D341Med (cell line): ENCODE data around the gene GALNT2.

Experiments used
- DNase-seq: peaks from one replicate; pipeline ENCODE4 v3.0.0; 2012; ENCODE audit warnings: low spot score

The GALNT2 gene

GRCh38 chr1:230236301-230237008 lies 169.4 kb downstream of the GALNT2 start:
- DNase-seq, result no peak

DNA sequence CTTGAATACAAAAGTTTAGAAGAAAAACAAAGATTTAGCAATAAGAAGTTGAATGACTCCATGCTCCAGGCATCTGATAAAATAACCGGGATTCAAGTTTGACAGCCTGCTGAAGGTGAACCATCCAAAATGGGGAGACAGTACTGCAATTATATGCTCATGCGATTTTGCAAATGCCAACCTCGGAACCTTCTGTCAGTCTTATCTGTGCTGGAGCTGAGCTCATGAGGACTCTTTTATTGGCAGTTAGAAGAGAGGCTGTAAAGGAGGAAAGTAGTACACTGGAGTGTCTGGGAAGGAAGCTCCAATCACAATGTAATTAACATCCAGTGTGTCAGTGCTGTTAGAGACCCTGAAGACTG lies 170.0 kb downstream of the GALNT2 start:
- DNase-seq, result no peak

DNA sequence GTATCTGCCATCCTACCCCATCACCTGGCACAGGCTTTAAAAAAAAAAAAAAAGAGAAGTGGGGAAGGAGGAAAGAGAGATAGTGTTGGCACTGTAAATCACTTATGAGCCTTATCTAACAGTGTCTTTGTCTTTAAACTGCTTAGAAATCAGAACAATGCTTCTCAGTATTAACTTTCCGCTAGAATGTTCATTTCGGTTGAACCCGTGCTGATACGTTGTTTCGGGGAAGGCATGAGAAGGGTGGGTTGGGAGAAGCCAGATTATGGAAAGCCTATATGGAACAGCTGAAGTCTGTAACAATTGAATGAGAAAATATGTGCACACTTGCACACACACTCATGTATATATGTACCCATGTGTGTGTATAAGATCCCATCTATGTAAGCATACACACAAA lies 170.8 kb downstream of the GALNT2 start:
- no peak for DNase-seq

DNA sequence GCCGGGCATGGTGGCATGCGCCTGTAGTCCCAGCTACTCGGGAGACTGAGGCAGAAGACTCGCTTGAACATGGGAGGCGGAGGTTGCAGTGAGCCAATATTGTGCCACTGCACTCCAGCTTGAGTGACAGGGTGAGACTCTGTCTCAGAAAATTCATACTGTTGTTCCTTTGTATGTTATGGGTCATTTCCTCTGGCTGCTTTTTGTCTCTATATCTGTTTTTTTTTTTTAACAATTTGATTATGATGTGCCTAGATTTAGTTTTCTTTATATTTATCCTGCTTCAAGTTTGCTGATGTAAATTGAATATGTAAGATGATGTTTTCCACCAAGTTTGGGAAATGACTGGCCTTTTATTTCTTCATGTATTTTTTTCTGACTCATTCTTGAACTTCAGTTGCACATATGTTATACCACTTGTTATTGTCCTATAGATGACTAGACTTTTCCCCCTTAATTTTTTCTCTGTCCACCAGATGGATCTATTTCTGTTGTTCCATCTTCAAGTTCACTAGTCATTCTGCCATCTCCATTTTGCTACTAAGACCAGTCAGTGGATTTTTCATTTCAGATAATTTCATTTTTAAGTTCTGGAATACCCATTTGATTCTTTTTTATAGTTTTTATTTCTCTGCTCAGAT lies 173.5 kb downstream of the GALNT2 start:
- DNase-seq, result no peak

DNA sequence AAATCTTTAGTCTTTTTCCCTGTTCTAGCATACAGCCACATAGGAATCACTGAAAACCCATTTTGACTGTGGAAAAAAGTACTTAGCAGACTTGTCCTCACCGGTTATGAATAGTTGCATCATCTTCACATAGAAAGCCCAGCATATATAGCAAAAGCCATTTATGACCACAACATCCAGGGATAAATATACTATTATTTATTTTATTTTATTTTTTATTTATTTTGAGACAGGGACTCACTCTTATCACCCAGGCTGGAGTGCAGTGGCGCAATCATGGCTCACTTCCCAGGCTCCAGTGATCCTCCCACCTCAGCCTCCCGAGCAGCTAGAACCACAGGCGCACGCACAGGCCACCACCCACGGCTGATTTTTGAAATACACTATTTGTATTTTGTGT lies 175.3 kb downstream of the GALNT2 start:
- no peak for DNase-seq

GRCh38 chr1:230243146-230243545 lies 176.1 kb downstream of the GALNT2 start:
- no peak for DNase-seq

GRCh38 chr1:230243583-230244353 lies 176.7 kb downstream of the GALNT2 start:
- DNase-seq, result no peak

GRCh38 chr1:230246551-230246950 lies 179.5 kb downstream of the GALNT2 start:
- no peak for DNase-seq

DNA sequence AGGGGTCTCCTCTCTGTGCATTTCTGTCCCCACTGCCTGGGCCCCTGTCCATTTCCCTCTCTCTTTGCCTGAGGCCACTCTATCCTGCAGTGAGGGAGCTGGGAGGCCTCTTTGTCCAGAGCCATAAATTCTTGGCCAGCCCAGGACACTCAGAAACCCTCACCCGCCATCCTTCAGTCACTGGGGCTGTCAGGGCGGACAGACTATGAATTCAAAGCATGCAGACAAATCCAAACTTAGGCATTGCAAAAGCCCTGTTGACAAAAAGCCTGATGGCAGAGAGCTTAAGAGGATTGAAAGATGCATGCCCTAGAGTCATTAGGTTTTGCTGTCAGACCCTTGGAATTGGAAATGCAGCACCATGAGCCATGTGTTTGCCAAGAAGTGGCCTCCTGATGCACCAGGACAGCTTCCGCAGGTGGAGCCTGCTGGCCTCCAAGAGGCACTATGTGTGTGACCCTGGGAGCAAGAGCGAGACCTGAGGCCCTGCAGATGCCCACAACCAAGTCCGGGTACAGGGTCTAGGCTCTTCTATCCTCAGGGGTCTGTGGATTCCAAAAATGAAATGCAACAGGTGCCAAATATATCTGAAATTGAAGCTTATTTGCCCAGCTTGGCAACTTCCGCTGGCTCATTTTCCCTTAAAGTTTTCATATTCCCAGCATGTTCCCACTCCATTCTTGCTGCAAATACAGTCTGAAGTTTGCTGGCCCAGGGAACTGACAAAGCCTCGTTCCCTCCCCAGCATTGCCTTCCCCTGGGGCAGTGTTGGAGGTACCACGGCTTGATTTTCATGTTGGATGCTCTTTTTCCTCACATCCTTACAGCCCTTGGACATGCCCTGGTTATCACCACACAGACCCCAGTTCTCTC lies 181.2 kb downstream of the GALNT2 start:
- DNase-seq, result no peak

GRCh38 chr1:230248889-230249270 lies 181.8 kb downstream of the GALNT2 start:
- no peak for DNase-seq

GRCh38 chr1:230249695-230250480 lies 182.8 kb downstream of the GALNT2 start:
- no peak for DNase-seq

DNA sequence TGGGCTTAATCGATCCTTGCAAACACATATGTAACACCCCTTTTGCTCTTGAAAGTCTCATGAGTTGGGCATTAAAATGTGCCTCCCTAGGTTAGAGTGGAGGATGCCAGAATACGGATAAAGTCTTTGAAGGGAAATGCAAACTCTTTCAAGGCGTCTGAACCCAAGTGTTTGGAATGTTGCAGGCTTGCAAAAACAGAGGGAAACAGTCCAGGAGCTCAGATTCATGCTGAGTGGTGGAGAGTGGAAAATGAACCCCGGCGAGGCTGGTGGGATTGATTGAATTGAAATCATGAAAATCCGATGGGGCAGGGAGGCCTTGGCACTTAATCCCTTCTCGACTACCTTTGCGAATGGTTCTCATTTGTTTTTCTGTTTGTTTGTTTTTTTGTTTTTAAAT lies 183.6 kb downstream of the GALNT2 start:
- no peak for DNase-seq

DNA sequence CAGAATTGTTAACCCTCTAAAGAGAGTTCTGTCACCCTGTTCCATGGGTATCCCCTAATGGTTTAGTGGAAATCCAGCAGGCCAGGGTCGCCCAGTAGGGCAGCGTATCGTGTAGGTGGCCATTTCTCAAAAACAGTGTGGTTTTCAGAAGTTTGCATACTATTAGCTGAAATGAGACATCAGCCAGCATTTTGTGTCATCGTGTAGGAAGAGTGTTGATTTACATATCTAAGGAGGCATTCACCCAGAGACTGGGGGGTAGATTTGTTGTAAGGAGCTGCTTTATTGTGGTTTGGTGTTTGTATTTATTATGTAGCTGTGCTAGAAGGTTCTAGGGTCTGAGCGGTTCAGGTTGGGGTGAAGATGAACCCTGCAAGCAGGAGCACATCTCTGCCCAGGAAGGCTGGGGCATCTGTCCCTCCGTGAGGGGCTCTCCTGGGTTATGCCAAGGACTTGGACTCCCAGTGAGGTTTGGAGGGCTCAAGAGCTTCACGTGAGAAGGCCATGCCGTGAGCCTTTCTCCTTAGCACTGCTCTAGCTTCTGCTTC lies 184.7 kb downstream of the GALNT2 start:
- DNase-seq, result no peak

GRCh38 chr1:230253150-230253549 lies 186.1 kb downstream of the GALNT2 start:
- DNase-seq, result no peak

- no peak for DNase-seq
Measured at GRCh38 chr1:230254265-230254664, 187.2 kb downstream of the GALNT2 start.

GRCh38 chr1:230255116-230255515 lies 188.1 kb downstream of the GALNT2 start:
- DNase-seq, result no peak

GRCh38 chr1:230255991-230256390 lies 189.0 kb downstream of the GALNT2 start:
- no peak for DNase-seq

GRCh38 chr1:230256896-230257295 lies 189.9 kb downstream of the GALNT2 start:
- no peak for DNase-seq

DNA sequence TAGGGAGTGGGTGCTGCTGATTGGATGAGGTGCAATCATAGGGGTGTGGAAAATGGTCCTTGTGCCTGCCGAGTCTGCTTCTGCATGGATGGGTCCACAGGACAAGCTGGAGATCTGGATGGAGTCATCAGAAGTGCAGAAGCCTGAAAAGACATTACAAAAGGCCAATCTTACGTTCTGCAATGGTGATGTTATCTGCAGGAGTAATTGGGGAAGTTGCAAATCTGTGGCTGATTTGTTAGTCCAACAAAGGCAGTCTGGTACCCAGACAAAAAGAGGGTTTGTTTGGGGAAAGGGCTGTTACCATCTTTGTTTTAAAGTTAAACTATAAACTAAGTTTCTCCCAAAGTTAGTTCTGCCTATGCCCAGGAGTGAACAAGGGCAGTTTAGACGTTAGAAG lies 192.6 kb downstream of the GALNT2 start:
- no peak for DNase-seq

GRCh38 chr1:230260831-230261230 lies 193.8 kb downstream of the GALNT2 start:
- DNase-seq, result no peak
